ENCODE data around the gene LST1. TPM values are rescaled to one million over a fixed set of nuclear protein-coding genes. Genes with fewer than 3 reads are reported as not detected.

The LST1 gene
- total RNA-seq, 1 experiment from 2014 or later: 0.69 TPM

- intact Hi-C loops (cut with micrococcal nuclease): no loop called here
- BruUV-seq (replicated peaks): no TSS peak
These were observed 25.4 kb upstream of the LST1 start for GRCh38 chr6:31560697-31561058.

More at GRCh38 chr6:31560697-31561058, 25.4 kb upstream of the LST1 start:
- Histone ChIP-seq H3K4me3 (replicated peaks in 1 of 2; ENCODE audit: low read depth in 1 of 2, low read length in 2 of 2) (0 out of 4 replicates have a peak overlapping the region, but pooled peaks of 1 of the 2 experiments have one; percentile 24), H3K27me3 (ENCODE audit: insufficient read depth, low read length) (no peaks in the 10 kb centered on the region), H3K27ac (ENCODE audit: low read depth, low read length) (no peak overlapping the region), H2AFZ (ENCODE audit: low read depth, low read length, poor library complexity, severe bottlenecking) (no peak overlapping the region), H4K20me1 (ENCODE audit: insufficient read depth) (no peaks in the 10 kb centered on the region), H3K4me1 (ENCODE audit: control insufficient read depth in 1 of 2, insufficient read depth in 2 of 2, low read length in 2 of 2) (peaks cover 5 to 24% of the 10 kb centered on the region in 2 experiments; a peak in 3 of 4 replicates), H3K9me3 (ENCODE audit: control insufficient read depth in 1 of 2, insufficient read depth in 1 of 2, low read depth in 1 of 2, low read length in 2 of 2) (no peaks in the 10 kb centered on the region), H3K9ac (ENCODE audit: low read length) (peak overlapping the region; percentile 31), H3K79me2 (ENCODE audit: insufficient read depth, low read length) (peaks cover 6% of the 10 kb centered on the region; the same call in 1 of the 2 replicates), H3K9me2 (ENCODE audit: insufficient read depth) (no peaks in the 10 kb centered on the region), H3K36me3 (ENCODE audit: control insufficient read depth in 1 of 2, insufficient read depth in 2 of 2, low read length in 2 of 2) (peaks cover 16 to 20% of the 10 kb centered on the region in 2 experiments), H3K4me2 (ENCODE audit: low read length) (peak overlapping the region; percentile 72)
- ChIA-PET RAD21 (ENCODE audit: low non-redundant PET in 1 of 2, low total read pairs in 2 of 2, uncharacterized antibody in 2 of 2, unreplicated experiment in 2 of 2) (no interaction called here), POLR2A (no interaction called here), CTCF (no interaction called here)
- TF ChIP-seq ZBTB33 (IDR thresholded peaks at IDR 0.05; ENCODE audit: extremely low read depth, insufficient replicate concordance, low read length) (no peak), EZH2 (IDR thresholded peaks at IDR 0.05) (no peak), REST (IDR thresholded peaks at IDR 0.05; ENCODE audit: low read depth) (no peak), EGR1 (IDR thresholded peaks at IDR 0.05; ENCODE audit: low read depth) (no peak), ZNF274 (IDR thresholded peaks at IDR 0.05; ENCODE audit: low read depth, low read length) (no peak), CEBPB (IDR thresholded peaks at IDR 0.05; ENCODE audit: low read depth) (no peak), POLR2AphosphoS5 (IDR thresholded peaks at IDR 0.05; ENCODE audit: low read depth, low read length) (no peak), FOSL1 (IDR thresholded peaks at IDR 0.05; ENCODE audit: low read depth) (no peak), POLR2A (IDR thresholded peaks at IDR 0.05; ENCODE audit: borderline replicate concordance, extremely low read depth, insufficient read depth, insufficient read length) (no peak), ZFX (IDR thresholded peaks at IDR 0.05) (no peak), SRF (IDR thresholded peaks at IDR 0.05; ENCODE audit: low read depth) (no peak)
- no peak for DNase-seq (ENCODE audit: low read depth, low spot score)
- peak; percentile 28; the same call in 1 of the 2 replicates for ATAC-seq

Data from HCT116 (cell line).